NB4 (cell line): ENCODE measurements around the gene ANKH.

ENCODE experiments used
- DNase-seq: peaks from one replicate; pipeline ENCODE4 v3.0.0; 2010; ENCODE audit warnings: low read depth
- H3K4me3 ChIP-seq: one replicate; pipeline ENCODE4 v1.5.1; 2011; ENCODE audit warnings: mild to moderate bottlenecking, low read depth, low read length, moderate library complexity
- MYC ChIP-seq: IDR thresholded peaks from 2 replicates; pipeline ENCODE4 v1.6.1; 2011; ENCODE audit warnings: low read depth, low read length
- POLR2A ChIP-seq: IDR thresholded peaks from 2 replicates; pipeline ENCODE4 v1.6.1; 2011; ENCODE audit warnings: mild to moderate bottlenecking; ENCODE audit not compliant: insufficient read length; ENCODE audit errors: extremely low read depth
- TF ChIP-seq, protein P1 (sequence below): IDR thresholded peaks from 2 replicates; pipeline ENCODE4 v1.6.1; 2011; ENCODE audit warnings: low read depth, low read length
- TF ChIP-seq, protein P2 (sequence below): IDR thresholded peaks from one replicate; pipeline ENCODE4 v1.5.1; 2012; ENCODE audit warnings: low read depth, low read length

ANKH gene

DNA sequence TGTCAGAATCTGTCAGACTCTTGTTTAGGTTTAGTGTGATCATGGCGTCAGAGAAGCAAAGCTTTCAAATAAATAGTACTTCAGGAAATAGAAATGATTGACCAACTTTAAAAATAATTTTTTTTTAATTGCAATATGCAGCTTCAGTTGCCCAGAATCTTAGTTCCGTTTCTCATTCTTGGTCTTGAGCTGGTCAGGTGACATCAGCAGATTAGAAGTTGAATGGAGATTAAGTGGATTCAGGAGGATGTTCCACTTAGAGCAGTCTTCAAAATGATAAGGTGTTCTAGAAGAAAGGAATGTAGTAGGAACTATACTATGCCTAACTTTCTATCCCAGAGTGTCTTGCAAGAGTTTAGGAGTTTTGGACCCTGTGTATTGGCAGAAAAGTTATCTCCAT lies 176.4 kb downstream of the ANKH start:
- H3K4me3 ChIP-seq, result no peak overlapping the region
- no peak for DNase-seq
- TF ChIP-seq, protein P1, sequence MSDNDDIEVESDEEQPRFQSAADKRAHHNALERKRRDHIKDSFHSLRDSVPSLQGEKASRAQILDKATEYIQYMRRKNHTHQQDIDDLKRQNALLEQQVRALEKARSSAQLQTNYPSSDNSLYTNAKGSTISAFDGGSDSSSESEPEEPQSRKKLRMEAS, result no peak
- no peak for TF ChIP-seq POLR2A
- TF ChIP-seq, protein P2, sequence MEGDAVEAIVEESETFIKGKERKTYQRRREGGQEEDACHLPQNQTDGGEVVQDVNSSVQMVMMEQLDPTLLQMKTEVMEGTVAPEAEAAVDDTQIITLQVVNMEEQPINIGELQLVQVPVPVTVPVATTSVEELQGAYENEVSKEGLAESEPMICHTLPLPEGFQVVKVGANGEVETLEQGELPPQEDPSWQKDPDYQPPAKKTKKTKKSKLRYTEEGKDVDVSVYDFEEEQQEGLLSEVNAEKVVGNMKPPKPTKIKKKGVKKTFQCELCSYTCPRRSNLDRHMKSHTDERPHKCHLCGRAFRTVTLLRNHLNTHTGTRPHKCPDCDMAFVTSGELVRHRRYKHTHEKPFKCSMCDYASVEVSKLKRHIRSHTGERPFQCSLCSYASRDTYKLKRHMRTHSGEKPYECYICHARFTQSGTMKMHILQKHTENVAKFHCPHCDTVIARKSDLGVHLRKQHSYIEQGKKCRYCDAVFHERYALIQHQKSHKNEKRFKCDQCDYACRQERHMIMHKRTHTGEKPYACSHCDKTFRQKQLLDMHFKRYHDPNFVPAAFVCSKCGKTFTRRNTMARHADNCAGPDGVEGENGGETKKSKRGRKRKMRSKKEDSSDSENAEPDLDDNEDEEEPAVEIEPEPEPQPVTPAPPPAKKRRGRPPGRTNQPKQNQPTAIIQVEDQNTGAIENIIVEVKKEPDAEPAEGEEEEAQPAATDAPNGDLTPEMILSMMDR, result no peak
- TF ChIP-seq MYC, result no peak

DNA sequence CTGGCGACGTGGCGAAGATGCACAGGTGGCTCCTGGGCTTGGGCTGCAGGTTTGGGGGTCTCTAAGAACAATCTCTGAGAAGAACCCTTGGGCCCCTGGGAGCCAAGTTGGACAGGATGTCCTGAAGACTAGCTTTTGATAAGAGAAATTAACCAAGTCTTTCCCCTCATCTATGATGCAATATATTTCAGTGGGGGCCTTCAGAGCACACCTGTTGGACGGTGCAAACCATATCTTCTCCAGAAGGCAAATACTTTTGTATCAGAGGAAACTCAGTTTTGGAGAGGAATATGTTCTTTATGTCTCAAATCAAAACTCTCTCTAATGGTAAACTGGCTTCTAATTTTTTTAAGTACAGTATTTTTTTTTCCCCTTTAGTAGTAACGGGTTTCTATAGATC lies 178.5 kb downstream of the ANKH start:
- no peak overlapping the region for H3K4me3 ChIP-seq
- DNase-seq, result no peak
- TF ChIP-seq MYC (no peak), POLR2A (no peak)
- TF ChIP-seq, protein P2, result no peak
- TF ChIP-seq, protein P1, result no peak

DNA sequence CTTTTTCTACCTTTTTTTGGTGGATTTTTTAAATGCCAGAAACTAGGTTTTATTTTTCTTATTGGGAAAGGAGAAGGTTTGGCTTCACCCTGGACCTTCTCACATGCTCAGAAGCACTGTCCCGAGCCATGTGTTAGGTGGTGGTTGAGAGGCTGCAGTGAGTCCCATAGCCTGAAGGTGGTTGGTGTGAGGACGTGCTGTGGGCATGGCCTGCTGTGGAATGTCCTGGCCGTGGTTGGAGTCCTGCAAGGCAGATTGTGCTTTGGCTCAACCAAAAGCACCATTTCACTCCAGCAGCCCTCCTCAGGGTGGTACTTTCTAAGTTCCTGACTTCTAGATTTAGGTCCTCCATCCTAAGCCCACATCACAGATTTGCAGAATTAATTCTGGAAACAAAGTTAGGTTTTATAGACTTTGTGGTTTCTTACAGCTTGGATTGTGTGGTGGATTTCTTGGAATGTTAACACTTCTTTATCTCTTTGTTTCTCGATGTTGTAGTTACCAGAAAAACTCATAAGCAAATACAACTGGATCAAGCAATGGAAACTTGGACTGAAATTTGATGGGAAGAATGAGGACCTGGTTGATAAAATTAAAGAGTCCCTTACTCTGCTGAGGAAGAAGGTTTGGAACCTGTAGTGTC lies 184.4 kb downstream of the ANKH start:
- H3K4me3 ChIP-seq, result no peak overlapping the region
- TF ChIP-seq, protein P2, result no peak
- TF ChIP-seq, protein P1, result no peak
- no peak for TF ChIP-seq POLR2A
- TF ChIP-seq MYC, result no peak
- no peak for DNase-seq

DNA sequence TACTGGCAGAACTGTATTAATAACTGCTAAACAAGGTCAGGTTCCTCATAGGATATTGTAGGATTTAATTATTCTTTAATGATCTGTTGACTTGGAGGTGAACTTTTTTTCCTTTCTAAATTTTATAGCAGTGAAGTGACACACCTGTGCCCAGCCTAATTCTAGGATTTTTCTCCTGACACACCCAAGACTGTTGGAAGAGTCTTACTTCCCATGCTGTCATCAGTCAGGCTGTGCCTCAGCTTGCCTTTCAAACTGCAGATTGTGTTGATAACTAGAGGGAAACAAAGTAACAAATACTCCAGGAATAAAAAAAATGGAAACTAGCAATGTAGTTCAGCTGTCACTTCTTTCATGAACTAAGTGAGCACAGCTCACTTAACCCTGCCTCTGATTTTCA lies 185.1 kb downstream of the ANKH start:
- no peak for DNase-seq
- H3K4me3 ChIP-seq, result no peak overlapping the region
- TF ChIP-seq, protein P1, result no peak
- TF ChIP-seq, protein P2, result no peak
- TF ChIP-seq MYC, result no peak
- no peak for TF ChIP-seq POLR2A

DNA sequence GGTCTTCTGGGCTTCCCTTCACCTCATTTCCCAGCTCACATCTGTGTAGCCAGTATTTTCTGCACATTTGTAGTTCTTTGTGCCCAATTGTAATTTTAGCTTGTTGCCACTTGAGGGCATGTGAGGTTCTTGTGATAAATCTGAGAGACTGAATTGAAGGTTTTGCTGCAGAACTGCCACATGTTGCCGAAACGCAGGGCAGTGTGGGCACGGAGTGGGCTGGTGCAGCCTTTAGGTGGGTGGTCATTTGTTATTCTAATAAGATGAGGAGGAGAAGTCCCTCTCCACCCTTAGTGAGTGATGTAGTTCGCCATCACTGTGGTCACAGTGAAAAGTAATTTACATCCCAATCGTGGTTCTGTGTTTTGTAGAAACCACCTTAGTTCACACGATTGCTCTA lies 185.8 kb downstream of the ANKH start:
- TF ChIP-seq MYC, result no peak
- TF ChIP-seq, protein P1, result peak; percentile 76
- TF ChIP-seq, protein P2, result peak; percentile 51
- TF ChIP-seq POLR2A, result no peak
- no peak overlapping the region for H3K4me3 ChIP-seq
- peak; percentile 58 for DNase-seq
